HG03354 (cell line): ENCODE measurements around the gene MRPL45.
A peak's percentile ranks its signal among the peaks of the same experiment; 100 is the strongest.
"Not testable (repeated sequence)": the region's sequence is repeated elsewhere in the genome, so short reads cannot be mapped to it uniquely, and the experiment has no call there.

Experiments
- ATAC-seq: cut with Tn5 transposase; IDR thresholded peaks from one replicate; pipeline ENCODE4 v1.9.1; 2021; ENCODE audit warnings: mild to moderate bottlenecking; ENCODE audit not compliant: unreplicated experiment, poor library complexity, severe bottlenecking

Gene MRPL45

DNA sequence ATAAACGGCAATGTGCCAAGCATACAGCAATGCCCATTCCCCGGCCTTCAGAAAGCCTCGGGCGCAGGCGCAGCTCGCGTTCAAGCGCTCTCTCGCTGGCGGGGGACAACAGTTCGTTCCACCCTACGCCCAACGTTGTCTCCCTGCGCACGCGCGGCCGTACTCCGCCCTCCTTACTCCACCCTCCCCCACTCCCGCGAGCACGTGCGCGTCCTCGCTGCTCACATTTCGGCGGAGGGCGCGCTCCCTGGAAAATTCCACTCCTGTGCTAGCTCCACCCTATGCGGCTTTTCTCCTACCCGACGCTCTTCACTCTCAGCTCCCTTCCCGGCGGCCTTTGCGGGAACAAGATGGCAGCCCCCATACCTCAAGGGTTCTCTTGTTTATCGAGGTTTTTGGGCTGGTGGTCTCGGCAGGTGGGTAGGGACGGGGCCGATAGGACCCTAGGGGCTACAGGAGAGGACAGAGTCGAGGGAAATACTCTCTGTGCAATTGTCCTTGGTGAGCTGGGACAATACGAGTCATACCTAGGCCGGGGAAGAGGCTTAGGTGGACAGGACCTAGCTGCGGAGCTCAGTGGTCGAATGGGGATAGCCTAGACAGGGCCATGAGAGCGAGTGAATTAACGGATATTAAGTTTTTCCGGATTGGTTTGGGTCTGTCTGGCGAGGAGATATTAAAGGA, at the start of gene MRPL45:
Gene MRPL45 (plus strand): TSS at position 335 of the 684 bp plus-strand sequence. CDS start 16 bp downstream, at position 351.
- ATAC-seq: peak; percentile 96

DNA sequence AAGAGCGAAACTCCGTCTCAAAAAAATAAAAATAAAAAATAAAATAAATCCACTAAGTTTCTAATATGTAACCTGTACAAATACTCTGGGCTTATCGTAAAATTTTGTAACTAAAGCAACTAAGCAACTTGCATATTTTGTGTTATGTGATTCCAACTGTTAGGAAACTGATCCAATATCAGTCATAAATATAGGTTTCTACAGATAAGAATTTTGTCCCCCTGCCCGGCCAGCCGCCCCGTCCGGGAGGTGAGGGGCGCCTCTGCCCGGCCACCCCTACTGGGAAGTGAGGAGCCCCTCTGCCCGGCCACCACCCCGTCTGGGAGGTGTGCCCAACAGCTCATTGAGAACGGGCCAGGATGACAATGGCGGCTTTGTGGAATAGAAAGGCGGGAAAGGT, 43.8 kb upstream of the MRPL45 start:
- not testable (repeated sequence) for ATAC-seq

DNA sequence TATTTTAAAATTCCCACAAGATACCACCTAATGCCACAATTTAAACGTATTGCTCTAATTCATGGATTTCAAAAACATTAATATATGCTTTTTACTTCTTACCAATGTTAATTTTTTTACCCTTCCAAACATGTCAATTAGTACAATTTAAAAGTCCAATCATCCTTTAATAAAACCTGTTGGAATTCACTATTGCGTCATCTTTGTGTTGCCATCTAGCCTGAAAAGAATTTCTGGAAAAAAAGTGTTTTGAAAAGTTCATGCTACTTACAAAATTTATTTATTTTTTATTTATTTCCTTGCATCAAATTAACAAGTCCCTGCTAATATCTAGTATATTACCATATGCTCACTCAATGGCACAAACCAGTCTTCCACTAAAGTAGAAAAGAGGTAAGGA, 42.6 kb upstream of the MRPL45 start:
- not testable (repeated sequence) for ATAC-seq

GRCh38 chr17:38257013-38257621, 39.9 kb upstream of the MRPL45 start:
- peak; percentile 80 for ATAC-seq

DNA sequence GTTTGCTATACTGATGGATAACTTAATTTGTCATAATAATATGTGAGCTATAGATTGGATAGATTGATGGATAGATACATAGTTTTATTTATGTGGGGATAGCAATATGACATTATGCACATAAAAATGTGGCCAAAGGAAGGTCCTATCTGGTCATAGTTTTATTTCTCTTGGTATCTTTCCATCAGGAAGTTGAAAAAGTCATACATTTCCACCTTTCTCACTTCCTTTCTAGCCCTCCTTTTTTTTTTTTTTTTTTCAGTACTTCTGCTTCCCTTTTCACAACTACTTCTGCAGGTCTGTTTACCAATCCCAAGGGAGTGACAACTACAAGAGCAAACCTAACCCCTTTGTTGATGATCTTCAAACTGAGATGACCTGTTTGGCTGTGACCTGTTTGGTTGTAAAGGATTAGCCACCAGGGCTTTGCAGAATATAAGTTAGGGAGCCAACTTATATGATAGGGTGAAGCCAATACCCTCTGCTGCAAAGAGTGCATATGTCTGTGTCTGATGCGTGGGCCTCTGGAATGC, 30.9 kb upstream of the MRPL45 start:
- not testable (repeated sequence) for ATAC-seq

GRCh38 chr17:38266571-38266970, 30.4 kb upstream of the MRPL45 start:
- ATAC-seq: not testable (repeated sequence)

GRCh38 chr17:38268138-38268537, 28.8 kb upstream of the MRPL45 start:
- ATAC-seq: not testable (repeated sequence)

- not testable (repeated sequence) for ATAC-seq
These were observed 27.9 kb upstream of the MRPL45 start for GRCh38 chr17:38269045-38269444.

DNA sequence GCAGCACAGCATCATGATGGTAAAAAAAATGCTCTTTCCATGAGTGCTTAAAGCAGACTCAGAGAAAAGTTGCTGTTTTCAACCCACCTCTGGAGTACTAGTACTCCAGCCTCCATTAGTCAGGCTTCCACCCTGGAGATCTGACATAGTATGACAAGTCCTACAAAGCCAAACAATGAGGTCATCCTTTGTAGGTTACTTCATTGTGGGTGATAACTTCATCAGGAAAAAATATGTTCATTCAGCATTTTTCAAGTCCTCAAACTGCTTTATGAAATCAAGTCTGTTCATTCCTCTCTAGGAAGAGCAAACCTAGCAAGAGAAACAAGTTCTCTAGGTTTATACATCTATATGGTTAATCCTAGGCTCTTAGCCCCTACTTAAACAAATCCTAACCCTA, 27.4 kb upstream of the MRPL45 start:
- ATAC-seq: not testable (repeated sequence)

DNA sequence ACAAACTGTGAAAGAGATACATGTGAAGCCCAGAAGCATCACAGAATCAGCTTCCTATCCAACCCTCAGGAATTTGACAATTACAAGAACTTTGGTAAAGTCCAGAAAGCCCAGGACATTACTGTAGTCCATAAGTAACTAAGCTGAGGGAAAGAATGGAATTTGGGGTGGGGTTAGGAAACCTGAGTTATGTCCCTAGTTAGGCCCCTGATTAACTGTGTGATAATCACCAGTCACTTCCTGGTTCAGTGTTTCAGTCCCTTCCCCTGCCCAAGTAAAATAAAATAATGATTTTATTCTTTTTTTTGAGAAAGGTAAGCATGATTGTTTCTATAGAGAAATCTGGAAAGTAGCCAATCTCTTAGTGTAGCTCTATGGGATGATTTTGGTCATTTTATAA, 11.0 kb upstream of the MRPL45 start:
- ATAC-seq: not testable (repeated sequence)

DNA sequence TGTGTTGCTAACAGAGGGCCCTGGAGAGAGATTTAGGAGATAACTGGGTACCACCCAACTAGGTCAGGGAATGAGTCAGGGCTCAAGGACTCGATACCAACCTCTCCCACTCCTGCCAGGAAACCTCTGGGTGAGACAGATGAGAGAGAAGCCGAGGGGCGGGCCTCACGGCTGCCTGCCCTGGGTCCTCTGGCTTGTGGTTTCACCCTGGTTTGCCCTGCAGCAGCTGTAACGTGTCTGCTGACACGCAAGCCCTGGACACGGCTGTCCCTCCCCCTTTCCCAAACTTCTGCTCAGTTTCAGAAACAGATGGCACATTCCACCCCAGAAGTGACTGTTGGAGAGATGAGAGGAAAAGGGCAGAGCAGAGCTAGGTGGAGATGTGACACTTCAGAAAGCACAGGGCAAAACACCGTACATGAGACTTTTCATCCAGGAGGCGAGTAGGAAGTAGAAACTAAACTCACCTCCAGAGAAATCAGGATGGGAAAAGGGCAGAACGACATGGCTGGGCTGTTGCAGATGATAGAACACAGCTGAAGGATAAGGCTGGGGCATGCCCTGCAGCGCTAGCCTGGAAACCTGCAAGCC, 10.4 kb upstream of the MRPL45 start:
- ATAC-seq: peak; percentile 59

- ATAC-seq: not testable (repeated sequence)
These were observed 8.6 kb upstream of the MRPL45 start for GRCh38 chr17:38288217-38288827.

- ATAC-seq: not testable (repeated sequence)
These were observed 7.2 kb upstream of the MRPL45 start for GRCh38 chr17:38289760-38290159.

- not testable (repeated sequence) for ATAC-seq
These were observed 1.2 kb upstream of the MRPL45 start for GRCh38 chr17:38295602-38296365.

GRCh38 chr17:38315497-38315896, 18.5 kb downstream of the MRPL45 start:
- no peak for ATAC-seq

- no peak for ATAC-seq
These were observed 20.1 kb downstream of the MRPL45 start for GRCh38 chr17:38317081-38317480.

DNA sequence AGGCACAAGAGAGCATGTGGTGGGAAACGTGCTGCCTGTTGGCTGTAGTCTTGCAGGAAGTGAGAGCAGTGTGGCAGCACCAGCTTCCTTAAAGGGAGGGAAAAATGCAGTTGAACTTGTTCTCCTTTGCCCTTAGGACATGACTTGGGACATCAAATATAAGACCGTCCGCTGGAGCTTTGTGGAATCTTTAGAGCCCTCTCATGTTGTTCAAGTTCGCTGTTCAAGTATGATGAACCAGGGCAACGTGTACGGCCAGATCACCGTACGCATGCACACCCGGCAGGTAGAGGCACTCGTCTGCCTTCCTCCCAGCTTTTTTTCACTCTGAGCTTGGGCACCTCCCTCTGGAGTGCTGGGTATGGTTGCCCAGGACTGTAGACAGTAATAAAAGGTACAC, 23.5 kb downstream of the MRPL45 start:
- ATAC-seq: no peak

DNA sequence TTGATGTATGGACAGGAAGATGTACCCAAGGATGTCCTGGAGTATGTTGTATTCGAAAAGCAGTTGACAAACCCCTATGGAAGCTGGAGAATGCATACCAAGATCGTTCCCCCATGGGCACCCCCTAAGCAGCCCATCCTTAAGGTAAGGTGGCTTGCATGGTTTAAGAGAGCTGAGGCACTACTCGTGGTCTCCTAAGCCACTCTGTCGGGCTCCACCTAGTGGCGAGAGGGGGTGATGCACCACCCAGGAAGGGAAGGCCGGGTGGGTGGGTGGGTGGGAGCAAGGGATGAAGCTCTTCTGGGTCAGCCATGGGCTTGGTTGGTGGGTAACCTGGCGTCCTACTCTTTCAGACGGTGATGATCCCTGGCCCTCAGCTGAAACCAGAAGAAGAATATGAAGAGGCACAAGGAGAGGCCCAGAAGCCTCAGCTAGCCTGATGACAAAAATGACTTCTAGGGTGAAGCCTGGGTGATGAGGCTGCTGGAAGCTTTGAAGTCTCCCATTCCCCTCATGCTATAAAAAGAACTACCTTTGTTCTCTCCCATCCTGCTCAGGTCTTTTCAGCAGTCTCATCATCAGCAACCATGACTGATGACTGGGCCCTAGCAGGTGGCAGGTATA, 25.3 kb downstream of the MRPL45 start:
- no peak for ATAC-seq

- ATAC-seq: no peak
These were observed 25.9 kb downstream of the MRPL45 start for GRCh38 chr17:38322897-38323296.
